Measurements from ENCODE around the gene CSRNP3.

GRCh38 chr2:165627470-165627869, 158.0 kb downstream of the CSRNP3 start:
- no peak for TF ChIP-seq ZNF274 (IDR thresholded peaks at IDR 0.05; ENCODE audit: low read depth, low read length)
- TF ChIP-seq SUZ12 (IDR thresholded peaks at IDR 0.05; ENCODE audit: extremely low read depth, insufficient read depth, insufficient read length), result no peak

All from NT2/D1 (cell line).